ENCODE measurements around the gene RASA3.

Gene RASA3

DNA sequence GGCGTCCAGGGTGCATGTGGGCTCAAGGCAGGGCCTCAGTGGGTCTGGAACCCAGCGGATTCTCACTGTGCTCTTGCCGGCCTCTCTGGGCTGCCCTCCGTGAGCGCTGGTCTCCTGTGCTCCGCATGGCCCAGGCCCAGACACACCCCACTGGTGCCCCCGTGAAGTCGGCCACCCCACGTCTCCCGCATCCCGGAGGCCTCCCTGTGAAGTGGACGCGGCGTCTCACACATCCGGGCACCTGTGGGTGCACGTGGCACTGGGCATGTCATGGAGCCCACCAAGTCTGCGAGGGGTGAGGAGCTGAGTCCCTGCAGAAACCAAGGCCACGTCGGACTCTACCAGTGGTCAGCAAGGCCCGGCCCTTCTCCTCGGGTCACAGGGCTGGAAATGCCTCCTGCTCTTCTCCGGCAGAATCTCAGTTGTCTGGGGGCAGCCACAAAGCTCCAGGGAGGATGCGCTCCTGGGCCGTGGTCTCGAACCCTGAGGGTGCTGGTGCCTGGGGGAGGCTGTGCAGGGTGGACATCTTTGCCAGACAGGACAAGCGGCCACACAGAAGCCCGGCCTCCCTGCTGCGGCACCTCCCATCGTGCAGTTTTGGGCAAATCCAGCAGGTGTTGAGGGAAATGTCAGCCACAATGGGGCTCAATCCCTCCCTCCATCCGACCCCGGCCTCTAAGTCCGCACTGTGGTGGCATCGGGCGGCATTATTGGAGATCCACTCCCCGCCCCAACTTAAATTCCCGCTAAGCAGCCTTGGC is 160.8 kb downstream of the RASA3 start:
- no peak for TF ChIP-seq CTCF (IDR thresholded peaks at IDR 0.05; ENCODE audit: low read depth, low read length)
- no peak for DNase-seq (ENCODE audit: extremely low read depth, low read depth)

DNA sequence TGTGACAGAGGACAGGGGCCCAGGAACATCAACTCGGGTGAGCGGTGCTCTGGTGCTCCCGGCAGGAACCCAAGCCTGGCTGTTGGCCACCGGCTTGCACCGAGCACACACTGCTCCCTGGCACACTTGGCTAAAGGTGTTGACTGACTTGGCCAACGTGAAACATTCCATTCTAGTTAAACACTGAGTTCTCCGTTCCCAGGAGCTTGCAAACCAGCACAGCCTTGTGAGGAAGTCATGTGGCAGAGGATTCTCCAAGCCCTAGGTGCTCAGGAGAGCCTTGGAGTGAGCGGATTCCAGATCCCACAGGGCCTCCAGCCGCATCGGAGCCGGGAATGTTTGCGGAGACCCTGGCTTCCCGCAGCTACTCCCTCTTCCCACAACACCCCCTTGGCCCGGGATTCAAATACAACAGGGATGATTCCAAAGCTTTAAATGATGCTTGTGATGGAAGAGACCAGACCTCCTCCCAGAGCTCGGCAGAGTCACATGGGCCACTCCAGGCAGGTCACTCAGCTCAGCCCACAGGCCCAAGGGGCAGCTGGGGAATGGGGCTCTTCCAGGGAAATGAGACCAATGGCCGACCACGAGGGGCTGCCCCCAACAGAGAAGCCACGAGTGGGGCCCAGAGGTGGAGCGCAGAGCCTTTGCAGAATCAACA is 161.5 kb downstream of the RASA3 start:
- TF ChIP-seq CTCF (IDR thresholded peaks at IDR 0.05; ENCODE audit: low read depth, low read length) = no peak
- DNase-seq (ENCODE audit: extremely low read depth, low read depth) = no peak

GRCh38 chr13:113969973-113970611 is 162.3 kb downstream of the RASA3 start:
- no peak for TF ChIP-seq CTCF (IDR thresholded peaks at IDR 0.05; ENCODE audit: low read depth, low read length)
- no peak for DNase-seq (ENCODE audit: extremely low read depth, low read depth)

DNA sequence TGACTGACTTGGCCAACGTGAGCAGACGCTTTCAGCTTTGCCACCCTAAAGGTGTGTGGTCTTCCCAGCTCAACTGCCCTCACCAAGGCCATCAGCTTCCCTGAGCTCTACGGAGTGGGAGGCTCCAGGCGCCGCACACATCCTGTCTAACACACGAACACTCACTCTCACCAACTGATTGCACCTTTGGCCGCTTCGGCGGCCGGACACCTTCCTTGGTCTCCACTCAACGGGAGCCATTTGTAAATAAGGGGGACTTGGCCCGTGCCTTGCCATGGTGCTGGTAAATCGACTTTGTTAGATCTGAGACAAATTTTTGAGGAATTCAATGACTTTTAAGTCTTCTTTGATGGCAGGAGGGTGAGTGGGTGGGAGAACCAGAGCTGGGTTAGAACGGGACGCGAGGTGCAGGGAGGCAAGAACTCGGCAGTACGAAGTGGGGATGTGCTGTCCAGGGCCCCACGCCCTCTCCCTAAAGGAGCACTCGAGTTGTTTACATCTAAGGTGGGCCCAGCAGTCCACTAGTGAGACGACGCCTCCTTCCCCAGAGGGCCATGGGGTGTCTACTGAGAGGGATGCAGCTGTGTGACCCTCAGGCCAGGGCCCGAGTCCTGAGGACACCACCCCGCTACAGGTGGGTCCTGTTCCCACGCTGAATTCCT is 163.0 kb downstream of the RASA3 start:
- DNase-seq (ENCODE audit: extremely low read depth, low read depth) = no peak
- no peak for TF ChIP-seq CTCF (IDR thresholded peaks at IDR 0.05; ENCODE audit: low read depth, low read length)

- no peak for TF ChIP-seq CTCF (IDR thresholded peaks at IDR 0.05; ENCODE audit: low read depth, low read length)
- DNase-seq (ENCODE audit: extremely low read depth, low read depth) = no peak
Observed at GRCh38 chr13:113968463-113969310, 163.7 kb downstream of the RASA3 start.

- no peak for DNase-seq (ENCODE audit: extremely low read depth, low read depth)
- TF ChIP-seq CTCF (IDR thresholded peaks at IDR 0.05; ENCODE audit: low read depth, low read length) = no peak
Observed at GRCh38 chr13:113967729-113968462, 164.5 kb downstream of the RASA3 start.

All from AG09319 (cell line).